CD4-positive, alpha-beta memory T cell (primary cell): ENCODE data around the gene CCSER2. TPM values are rescaled to one million over a fixed set of nuclear protein-coding genes. Genes with fewer than 3 reads are reported as not detected.
A peak's percentile ranks its signal among the peaks of the same experiment; 100 is the strongest.

Source experiments
- CTCF ChIA-PET: fragments of 350-600 bp; sonication (Branson Sonifier 250); formaldehyde crosslinking; loops from one replicate; lab custom pipeline; 2021; ENCODE audit warnings: inconsistent platforms; ENCODE audit not compliant: partially characterized antibody; lab: Charles Lee
- POLR2A ChIA-PET: fragments of 350-600 bp; sonication (Branson Sonifier 250); formaldehyde crosslinking; loops from one replicate; lab custom pipeline; 2021; ENCODE audit not compliant: partially characterized antibody; lab: Charles Lee
- DNase-seq, 5 donors: peaks; one replicate each; pipeline versions ENCODE4 v3.0.0 to v3.0.0-alpha.2; 2020 to 2022; ENCODE audit warnings: mixed read lengths in 1 of 5
- H3K27ac ChIP-seq: one replicate; pipeline ENCODE4 v1.7.0; 2013; ENCODE audit warnings: low read depth, low read length
- H3K27me3 ChIP-seq: 2 replicates; pipeline ENCODE4 v1.7.0; 2013; ENCODE audit warnings: mild to moderate bottlenecking, low read length, moderate library complexity; ENCODE audit not compliant: insufficient read depth
- H3K36me3 ChIP-seq: 2 replicates; pipeline ENCODE4 v1.7.0; 2013; ENCODE audit warnings: mild to moderate bottlenecking, low read length, moderate library complexity; ENCODE audit not compliant: insufficient read depth
- H3K4me1 ChIP-seq: 2 replicates; pipeline ENCODE4 v1.7.0; 2013; ENCODE audit warnings: mild to moderate bottlenecking, low read length, moderate library complexity; ENCODE audit not compliant: insufficient read depth
- H3K4me3 ChIP-seq, 2 donors: one replicate each; pipeline ENCODE4 v1.7.0; 2013; ENCODE audit warnings: low read length in 2 of 2, mild to moderate bottlenecking in 1 of 2
- H3K9me3 ChIP-seq, 2 donors: one replicate each; pipeline ENCODE4 v1.7.0; 2013; ENCODE audit warnings: low read length in 2 of 2, control low read depth in 1 of 2; ENCODE audit not compliant: control insufficient read depth in 1 of 2
- H3K27ac Mint-ChIP-seq, 7 donors: one replicate each; pipeline ENCODE4 v1.8.0; 2020 to 2021; ENCODE audit warnings: mixed read lengths in 7 of 7, mild to moderate bottlenecking in 6 of 7, inconsistent platforms in 3 of 7, moderate library complexity in 3 of 7
- H3K27me3 Mint-ChIP-seq, 2 donors: one replicate each; pipeline ENCODE4 v1.8.0; 2020 to 2021; ENCODE audit warnings: mixed read lengths in 2 of 2
- H3K36me3 Mint-ChIP-seq, 2 donors: one replicate each; pipeline ENCODE4 v1.8.0; 2020 to 2021; ENCODE audit warnings: mixed read lengths in 2 of 2, inconsistent platforms in 1 of 2, mild to moderate bottlenecking in 1 of 2
- H3K4me1 Mint-ChIP-seq, 4 donors: one replicate each; pipeline ENCODE4 v1.8.0; 2020 to 2021; ENCODE audit warnings: mixed read lengths in 4 of 4, mild to moderate bottlenecking in 1 of 4
- H3K4me3 Mint-ChIP-seq, 8 donors: one replicate each; pipeline ENCODE4 v1.8.0; 2020 to 2021; ENCODE audit warnings: mixed read lengths in 8 of 8, mild to moderate bottlenecking in 7 of 8, moderate library complexity in 6 of 8, inconsistent platforms in 3 of 8
- H3K9me3 Mint-ChIP-seq, 8 donors: one replicate each; pipeline ENCODE4 v1.8.0; 2020 to 2021; ENCODE audit warnings: mixed read lengths in 8 of 8, mild to moderate bottlenecking in 5 of 8, inconsistent platforms in 3 of 8, moderate library complexity in 1 of 8
- intact Hi-C: fragments of 100-400 bp; cut with micrococcal nuclease; formaldehyde crosslinking; loops from one replicate; pipeline ENCODE4 v1.15.1; 2023
- polyA plus RNA-seq, 2 donors: library from polyadenylated mRNA; unstranded; fragments of 300-500 nt; fragmentation: Illumina TruSeq; gene quantifications; one replicate each; pipeline ENCODE4 v1.2.3, GENCODE V29; 2021
- total RNA-seq, 2 experiments: library from RNA; stranded (reverse); gene quantifications; one replicate each; pipeline ENCODE4 v1.2.3, GENCODE V29; 2021

The CCSER2 gene
- total and polyA plus RNA-seq, 4 experiments from 2014 or later = 89.8 to 151 (median 119) TPM

DNA sequence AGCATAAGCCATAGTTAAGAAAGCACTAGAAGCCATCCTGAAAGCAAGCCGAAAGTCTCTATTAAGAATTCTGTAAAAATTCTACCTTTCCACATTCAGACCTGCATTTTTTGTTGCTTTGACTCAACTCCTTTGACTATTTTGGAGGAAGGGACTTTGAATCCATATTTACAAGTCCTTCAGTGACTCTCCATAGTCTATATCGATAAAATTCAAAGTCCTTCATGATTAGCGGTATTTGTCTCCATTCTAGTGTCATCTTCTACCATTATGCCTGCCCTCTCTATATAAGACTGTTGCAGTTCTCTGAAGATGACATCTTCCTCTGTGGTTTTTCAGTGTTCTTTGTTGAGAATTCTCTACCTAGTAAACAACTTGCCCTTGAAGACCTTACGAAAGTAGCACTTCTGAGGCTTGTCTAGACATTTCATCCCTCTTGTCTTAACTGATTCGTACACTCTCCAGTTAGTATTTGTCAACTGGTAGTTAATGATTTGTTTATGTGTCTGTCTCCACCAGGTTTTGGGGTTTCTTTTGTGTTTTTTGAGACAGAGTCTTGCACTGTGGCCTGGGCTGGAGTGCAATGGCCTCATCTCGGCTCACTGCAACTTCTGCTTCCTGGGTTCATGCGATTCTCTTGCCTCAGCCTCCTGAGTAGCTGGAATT lies 1.7 kb downstream of the CCSER2 start:
- Histone ChIP-seq H3K27ac (peak overlapping the region; percentile 98), H3K4me1 (peaks cover 55% of the 10 kb centered on the region), H3K4me3 (peak overlapping the region; percentile 61 to 64), H3K27me3 (no peaks in the 10 kb centered on the region), H3K9me3 (no peaks in the 10 kb centered on the region), H3K36me3 (no peaks in the 10 kb centered on the region)
- Mint-ChIP-seq H3K4me1 (peaks cover 35 to 62% (median 36%) of the 10 kb centered on the region in 4 donors), H3K4me3 (peak overlapping the region; percentile 90 to 97 (median 96)), H3K36me3 (peaks cover 0 to 18% of the 10 kb centered on the region in 2 donors), H3K9me3 (no peaks in the 10 kb centered on the region), H3K27me3 (peaks cover 0 to 2% of the 10 kb centered on the region in 2 donors), H3K27ac (peak overlapping the region; percentile 97 to 100 (median 99))
- peak; percentile 61 to 79 (median 74) for DNase-seq
- POLR2A ChIA-PET = interaction anchor here (0.8 to 2.7 kb wide), 5 partner anchors 12 to 191 kb away, joined by 3 to 14 read pairs (median 7); partner anchors contain the start of gene GHITM
- intact Hi-C loops = loop anchor here (1.0 to 2.0 kb wide), 3 partner anchors 23 to 191 kb away; partner anchors contain the start of gene GHITM
- CTCF ChIA-PET = interaction anchor here (1.0 to 2.2 kb wide), 4 partner anchors 22 to 207 kb away, joined by 3 to 7 read pairs (median 6); no protein-coding TSS in a partner anchor

DNA sequence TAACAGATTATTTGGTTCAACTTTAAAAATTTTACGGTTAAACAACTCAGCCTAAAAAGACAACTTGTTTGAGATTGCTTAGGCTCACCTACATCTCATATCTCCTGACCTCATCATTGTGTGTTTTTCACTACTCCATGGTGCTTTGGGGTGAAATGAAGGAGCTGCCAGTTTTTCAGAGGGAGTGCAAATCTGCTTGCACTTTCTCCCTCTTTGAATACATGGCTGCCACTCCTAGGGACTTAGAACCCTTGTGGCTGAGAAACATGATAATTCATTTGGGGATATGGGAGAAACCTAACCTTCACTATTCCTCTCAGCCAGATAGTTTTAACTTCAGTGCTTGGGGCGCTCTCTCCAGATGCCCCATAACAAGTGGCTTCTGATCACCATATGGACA lies 2.7 kb downstream of the CCSER2 start:
- POLR2A ChIA-PET = interaction anchor here (1.4 kb wide), 1 partner anchor 12 kb away, joined by 3 read pairs; no protein-coding TSS in a partner anchor
- peak overlapping the region; percentile 98 for H3K27ac ChIP-seq
- CTCF ChIA-PET = interaction anchor here (2.2 kb wide), 1 partner anchor 206 kb away, joined by 5 read pairs; no protein-coding TSS in a partner anchor

DNA sequence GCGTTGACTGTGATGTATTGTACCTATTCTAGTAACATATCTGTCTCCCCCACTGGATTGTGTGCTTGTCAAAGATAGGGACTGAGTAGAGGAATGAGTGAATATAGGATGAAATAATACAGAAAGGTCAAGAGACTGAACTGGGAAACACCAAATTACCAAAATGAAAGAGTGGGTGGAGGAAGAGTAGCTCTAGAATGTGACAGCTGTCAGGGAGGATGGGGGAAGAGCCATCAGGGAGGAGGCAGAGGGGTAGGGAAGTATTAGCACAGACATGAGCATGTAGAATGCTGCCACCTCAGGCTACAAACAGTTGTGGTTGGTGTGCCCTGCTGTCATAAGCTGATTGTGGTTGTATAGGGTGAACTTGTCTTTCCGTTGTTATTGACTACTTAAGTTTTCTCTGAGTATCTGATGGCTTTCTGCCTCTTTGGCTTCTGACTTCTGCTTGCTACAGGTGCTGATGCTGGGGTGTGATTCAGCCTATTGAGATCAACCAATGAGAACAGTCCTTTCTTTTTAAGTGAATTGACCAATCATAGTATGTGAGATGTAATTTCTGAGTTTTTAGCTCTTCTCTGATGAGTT lies 5.6 kb downstream of the CCSER2 start:
- Mint-ChIP-seq H3K4me1 (peaks cover 36 to 58% (median 39%) of the 10 kb centered on the region in 4 donors), H3K9me3 (no peaks in the 10 kb centered on the region), H3K27ac (peak overlapping the region in 4 of 7 donors; percentile 93 to 100 (median 95)), H3K27me3 (no peaks in the 10 kb centered on the region), H3K36me3 (peaks cover 0 to 14% of the 10 kb centered on the region in 2 donors), H3K4me3 (peak overlapping the region; percentile 8 to 78 (median 68))
- H3K27ac ChIP-seq = peak overlapping the region; percentile 62
- no peaks in the 10 kb centered on the region for H3K9me3 ChIP-seq
- H3K36me3 ChIP-seq = no peaks in the 10 kb centered on the region
- H3K4me3 ChIP-seq = peak overlapping the region in 1 of 2 donors; percentile 46
- peaks cover 91% of the 10 kb centered on the region for H3K4me1 ChIP-seq
- intact Hi-C loops = loop anchor here (1.0 to 2.0 kb wide), 2 partner anchors 69 to 203 kb away; no protein-coding TSS in a partner anchor
- CTCF ChIA-PET = interaction anchor here (1.0 to 5.4 kb wide), 9 partner anchors 12 to 203 kb away, joined by 3 to 71 read pairs (median 4); no protein-coding TSS in a partner anchor
- H3K27me3 ChIP-seq = no peaks in the 10 kb centered on the region
- POLR2A ChIA-PET = interaction anchor here (0.7 to 1.3 kb wide), 6 partner anchors 10 to 206 kb away, joined by 3 to 4 read pairs (median 3); no protein-coding TSS in a partner anchor
- DNase-seq = peak; percentile 85 to 95 (median 90)

More for the DNA sequence above, 2.7 kb downstream of the CCSER2 start:
- H3K9me3 Mint-ChIP-seq = no peaks in the 10 kb centered on the region
- peaks cover 35 to 62% (median 36%) of the 10 kb centered on the region in 4 donors for H3K4me1 Mint-ChIP-seq
- no peaks in the 10 kb centered on the region for H3K9me3 ChIP-seq
- intact Hi-C loops = loop anchor here (2.0 kb wide), 1 partner anchor 22 kb away; no protein-coding TSS in a partner anchor
- H3K27me3 Mint-ChIP-seq = peaks cover 0 to 2% of the 10 kb centered on the region in 2 donors
- no peaks in the 10 kb centered on the region for H3K36me3 ChIP-seq
- H3K4me1 ChIP-seq = peaks cover 64% of the 10 kb centered on the region
- peaks cover 0 to 18% of the 10 kb centered on the region in 2 donors for H3K36me3 Mint-ChIP-seq
- no peaks in the 10 kb centered on the region for H3K27me3 ChIP-seq
- no peak for DNase-seq
- H3K27ac Mint-ChIP-seq = peak overlapping the region; percentile 96 to 100 (median 99)
- H3K4me3 Mint-ChIP-seq = peak overlapping the region; percentile 76 to 97 (median 90)
- H3K4me3 ChIP-seq = peak overlapping the region in 1 of 2 donors; percentile 64

DNA sequence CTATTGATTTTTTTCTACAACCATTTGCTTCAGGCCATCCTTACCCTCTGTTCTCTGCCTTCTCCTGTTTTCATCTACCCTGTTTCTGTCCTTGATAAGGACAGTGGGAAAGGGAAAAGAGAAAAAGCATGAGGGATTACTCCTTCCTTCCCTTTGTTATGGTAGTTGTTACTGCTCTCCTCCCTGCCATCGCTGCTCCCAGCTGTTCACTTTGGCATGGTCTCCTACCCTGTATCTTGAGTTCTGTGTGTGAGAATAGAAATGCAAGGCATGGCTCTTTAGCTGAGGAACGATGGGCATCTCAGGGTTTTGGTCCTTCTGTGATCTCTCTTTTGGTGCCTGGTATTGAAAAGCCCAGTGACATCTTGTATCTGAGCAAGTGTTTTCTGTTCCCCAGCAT lies 6.4 kb downstream of the CCSER2 start:
- CTCF ChIA-PET = interaction anchor here (0.9 to 5.4 kb wide), 10 partner anchors 11 to 202 kb away, joined by 3 to 71 read pairs (median 4); no protein-coding TSS in a partner anchor
- peaks cover 30 to 52% (median 40%) of the 10 kb centered on the region in 4 donors for H3K4me1 Mint-ChIP-seq

DNA sequence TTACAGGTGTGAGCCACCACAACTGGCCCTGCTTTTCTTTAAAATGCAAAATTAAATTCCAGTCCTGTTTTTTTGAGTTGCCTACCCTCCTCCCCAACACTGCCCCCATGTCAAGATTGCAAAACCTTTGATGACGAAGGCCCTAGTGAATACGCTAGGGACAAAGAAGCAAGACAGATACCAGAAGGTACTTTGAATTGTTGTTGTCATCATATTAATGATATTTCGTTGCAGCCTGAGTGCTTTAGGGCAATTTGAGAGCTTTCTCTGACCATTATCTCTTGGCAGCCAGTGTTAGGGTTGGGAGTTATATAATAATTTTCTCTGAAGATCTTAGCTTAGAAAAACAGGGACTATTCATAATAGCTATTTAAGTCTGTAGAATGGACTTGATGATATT lies 7.1 kb downstream of the CCSER2 start:
- no peak overlapping the region for H3K4me3 Mint-ChIP-seq
- intact Hi-C loops = loop anchor here (2.0 kb wide), 1 partner anchor 71 kb away; no protein-coding TSS in a partner anchor
- POLR2A ChIA-PET = interaction anchor here (1.0 kb wide), 1 partner anchor 27 kb away, joined by 3 read pairs; no protein-coding TSS in a partner anchor
- peaks cover 85% of the 10 kb centered on the region for H3K4me1 ChIP-seq
- H3K9me3 Mint-ChIP-seq = no peaks in the 10 kb centered on the region
- DNase-seq = no peak
- no peaks in the 10 kb centered on the region for H3K27me3 ChIP-seq
- no peak overlapping the region for H3K4me3 ChIP-seq
- H3K4me1 Mint-ChIP-seq = peaks cover 30 to 52% (median 39%) of the 10 kb centered on the region in 4 donors
- peak overlapping the region in 4 of 7 donors; percentile 64 to 100 (median 94) for H3K27ac Mint-ChIP-seq
- peaks cover 2% of the 10 kb centered on the region in 2 donors for H3K36me3 Mint-ChIP-seq
- no peaks in the 10 kb centered on the region for H3K9me3 ChIP-seq
- H3K27ac ChIP-seq = no peak overlapping the region
- CTCF ChIA-PET = interaction anchor here (0.9 to 5.4 kb wide), 5 partner anchors 10 to 201 kb away, joined by 4 to 71 read pairs (median 8); no protein-coding TSS in a partner anchor
- H3K27me3 Mint-ChIP-seq = no peaks in the 10 kb centered on the region
- no peaks in the 10 kb centered on the region for H3K36me3 ChIP-seq

More for the DNA sequence above, 6.4 kb downstream of the CCSER2 start:
- H3K4me3 Mint-ChIP-seq = peak overlapping the region in 3 of 8 donors; percentile 21 to 75 (median 59)
- Histone ChIP-seq H3K4me3 (no peak overlapping the region), H3K4me1 (peaks cover 86% of the 10 kb centered on the region), H3K9me3 (no peaks in the 10 kb centered on the region), H3K36me3 (no peaks in the 10 kb centered on the region), H3K27me3 (no peaks in the 10 kb centered on the region), H3K27ac (peak overlapping the region; percentile 62)
- peaks cover 0 to 6% of the 10 kb centered on the region in 2 donors for H3K36me3 Mint-ChIP-seq
- peak overlapping the region in 4 of 7 donors; percentile 93 to 100 (median 95) for H3K27ac Mint-ChIP-seq
- no peak for DNase-seq
- intact Hi-C loops = loop anchor here (1.0 to 2.0 kb wide), 2 partner anchors 70 to 202 kb away; no protein-coding TSS in a partner anchor
- H3K9me3 Mint-ChIP-seq = no peaks in the 10 kb centered on the region
- H3K27me3 Mint-ChIP-seq = no peaks in the 10 kb centered on the region
- POLR2A ChIA-PET = interaction anchor here (0.9 to 1.3 kb wide), 4 partner anchors 9 to 205 kb away, joined by 3 to 4 read pairs (median 3); no protein-coding TSS in a partner anchor

DNA sequence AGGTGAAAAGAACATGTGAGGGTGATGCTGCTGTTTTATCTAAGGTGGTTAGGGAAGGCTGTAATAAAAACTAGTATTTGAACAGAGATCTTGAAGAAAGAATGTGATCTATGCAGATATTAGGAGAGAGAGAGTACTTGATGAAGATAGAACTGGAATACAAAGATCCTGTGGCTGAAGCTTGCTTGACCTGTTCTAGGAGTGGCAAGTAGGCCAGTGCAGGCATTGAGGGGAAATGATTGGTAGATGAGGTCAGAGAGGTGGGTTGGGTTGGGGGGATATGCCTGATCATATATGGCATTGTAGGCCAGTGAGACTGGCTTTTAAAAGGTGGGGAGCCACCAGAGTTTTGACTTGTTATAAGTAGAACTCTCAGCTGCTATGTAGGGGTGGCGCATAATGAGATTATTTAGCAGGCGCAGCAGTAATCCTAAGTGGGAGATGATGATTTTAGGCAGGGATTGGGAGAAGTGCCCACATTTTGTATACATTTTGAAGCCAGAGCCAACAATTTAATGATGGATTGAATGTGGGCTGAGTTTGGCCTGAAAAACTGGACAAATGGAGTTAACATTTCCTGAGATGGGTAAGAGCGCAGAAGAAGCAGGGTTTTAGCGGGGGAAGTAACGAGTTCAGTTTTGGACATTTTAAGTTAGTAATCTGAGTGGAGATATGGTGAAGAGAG lies 8.2 kb downstream of the CCSER2 start:
- intact Hi-C loops = no loop called here
- no peaks in the 10 kb centered on the region for H3K36me3 ChIP-seq
- no peaks in the 10 kb centered on the region for H3K27me3 ChIP-seq
- H3K4me3 ChIP-seq = no peak overlapping the region
- no peak overlapping the region for H3K4me3 Mint-ChIP-seq
- H3K27ac ChIP-seq = no peak overlapping the region
- H3K27me3 Mint-ChIP-seq = no peaks in the 10 kb centered on the region
- H3K4me1 Mint-ChIP-seq = peaks cover 27 to 49% (median 37%) of the 10 kb centered on the region in 4 donors
- POLR2A ChIA-PET = interaction anchor here (0.6 to 1.5 kb wide), 3 partner anchors 8 to 29 kb away, joined by 3 read pairs; partner anchors contain the start of gene CCSER2
- no peaks in the 10 kb centered on the region for H3K9me3 ChIP-seq
- DNase-seq = no peak
- H3K27ac Mint-ChIP-seq = no peak overlapping the region
- peaks cover 4 to 5% of the 10 kb centered on the region in 2 donors for H3K36me3 Mint-ChIP-seq
- CTCF ChIA-PET = interaction anchor here (1.3 to 5.4 kb wide), 3 partner anchors 15 to 200 kb away, joined by 4 to 71 read pairs (median 8); no protein-coding TSS in a partner anchor
- peaks cover 85% of the 10 kb centered on the region for H3K4me1 ChIP-seq
- H3K9me3 Mint-ChIP-seq = no peaks in the 10 kb centered on the region
